HCT116 (cell line): Measurements from ENCODE around the gene MYOF. TPM values are rescaled to one million over a fixed set of nuclear protein-coding genes. Genes with fewer than 3 reads are reported as not detected.

ENCODE experiments used
- ATAC-seq: fragments of 200-7000 bp; cut with Tn5 transposase; 2 replicates; pipeline ENCODE4 v1.9.1; 2020; ENCODE audit warnings: mild to moderate bottlenecking, moderate library complexity
- BruUV-seq: library from RNA; stranded (reverse); fragments of 400-500 nt; replicated peaks from 2 replicates; lab custom pipeline; 2021; lab: Mats Ljungman, UMichigan
- CTCF ChIA-PET: fragments of 300-600 bp; sonication (Branson Sonifier 250); formaldehyde crosslinking; loops from one replicate; lab custom pipeline; 2021; ENCODE audit warnings: antibody characterized with exemption; lab: Charles Lee
- POLR2A ChIA-PET: fragments of 300-600, 350-600 bp; sonication (Branson Sonifier 250); formaldehyde crosslinking; loops from one replicate; lab custom pipeline; 2021; ENCODE audit warnings: antibody characterized with exemption; lab: Charles Lee
- RAD21 ChIA-PET, 2 experiments: fragments of 300-600 bp; sonication (Branson Sonifier 250); formaldehyde crosslinking; loops; one replicate each; lab custom pipeline; 2023; ENCODE audit warnings: low total read pairs in 2 of 2; ENCODE audit not compliant: uncharacterized antibody in 2 of 2, unreplicated experiment in 2 of 2, low non-redundant PET in 1 of 2; lab: Charles Lee
- DNase-seq: peaks from one replicate; pipeline ENCODE4 v3.0.0-alpha.2; 2010; ENCODE audit warnings: low read depth, low spot score
- H2AFZ ChIP-seq: fragments of 200-600 bp; shearing (Covaris generic), sonication (generic); 2 replicates; pipeline ENCODE4 v1.6.1; 2017; ENCODE audit warnings: low read depth, mixed run types, mixed read lengths, antibody characterized with exemption, low read length; ENCODE audit not compliant: poor library complexity, severe bottlenecking
- H3K27ac ChIP-seq: 2 replicates; pipeline ENCODE4 v1.5.1; 2012; ENCODE audit warnings: low read depth, low read length
- H3K27me3 ChIP-seq: fragments of 200-600 bp; sonication (generic); 2 replicates; pipeline ENCODE4 v1.6.1; 2016; ENCODE audit warnings: mixed run types, low read length, mixed read lengths; ENCODE audit not compliant: insufficient read depth
- H3K36me3 ChIP-seq, 2 experiments: fragments of 200-500 bp in 1 of 2; fragments of 200-600 bp in 1 of 2; sonication (Bioruptor generic) in 1 of 2; sonication (generic) in 1 of 2; 2 replicates each; pipeline versions ENCODE4 v1.5.1 to v1.6.1; 2014 to 2016; ENCODE audit warnings: low read length in 2 of 2, inconsistent platforms in 1 of 2, mixed read lengths in 1 of 2, mixed run types in 1 of 2; ENCODE audit not compliant: insufficient read depth in 2 of 2, control insufficient read depth in 1 of 2
- H3K4me1 ChIP-seq, 2 experiments: fragments of 200-600 bp in 1 of 2; sonication (generic) in 1 of 2; 2 replicates each; pipeline versions ENCODE4 v1.5.1 to v1.6.1; 2012 to 2017; ENCODE audit warnings: low read length in 2 of 2, inconsistent platforms in 1 of 2, mild to moderate bottlenecking in 1 of 2, mixed read lengths in 1 of 2, mixed run types in 1 of 2, moderate library complexity in 1 of 2; ENCODE audit not compliant: insufficient read depth in 2 of 2, control insufficient read depth in 1 of 2
- H3K4me2 ChIP-seq: fragments of 200-600 bp; sonication (generic); 2 replicates; pipeline ENCODE4 v1.6.1; 2017; ENCODE audit warnings: mixed run types, low read length, mixed read lengths
- H3K4me3 ChIP-seq, 2 experiments: fragments of 200-600 bp in 1 of 2; sonication (generic) in 1 of 2; replicated peaks in 1 of 2; 2 replicates each; pipeline ENCODE4 v1.5.1; 2011 to 2016; ENCODE audit warnings: low read length in 2 of 2, control low read depth in 1 of 2, low read depth in 1 of 2, mild to moderate bottlenecking in 1 of 2, mixed read lengths in 1 of 2, mixed run types in 1 of 2
- H3K79me2 ChIP-seq: fragments of 200-600 bp; sonication (generic); 2 replicates; pipeline ENCODE4 v1.6.1; 2017; ENCODE audit warnings: mild to moderate bottlenecking, mixed run types, low read length, moderate library complexity, mixed read lengths; ENCODE audit not compliant: insufficient read depth
- H3K9ac ChIP-seq: fragments of 200-600 bp; sonication (generic); 2 replicates; pipeline ENCODE4 v1.6.1; 2016; ENCODE audit warnings: low read length, mixed read lengths
- H3K9me2 ChIP-seq: fragments of 200-600 bp; sonication (generic), shearing (Covaris generic); 2 replicates; pipeline ENCODE4 v1.6.1; 2017; ENCODE audit warnings: mixed run types, mild to moderate bottlenecking, moderate library complexity; ENCODE audit not compliant: insufficient read depth
- H3K9me3 ChIP-seq, 2 experiments: fragments of 200-500 bp in 1 of 2; fragments of 200-600 bp in 1 of 2; sonication (Bioruptor generic) in 1 of 2; sonication (generic) in 1 of 2; 2 replicates each; pipeline ENCODE4 v1.6.1; 2014 to 2017; ENCODE audit warnings: low read length in 2 of 2, mixed read lengths in 2 of 2, inconsistent platforms in 1 of 2, low read depth in 1 of 2, mild to moderate bottlenecking in 1 of 2, mixed run types in 1 of 2, moderate library complexity in 1 of 2; ENCODE audit not compliant: control insufficient read depth in 1 of 2, insufficient read depth in 1 of 2
- H4K20me1 ChIP-seq: fragments of 200-600 bp; sonication (generic), shearing (Covaris generic); 2 replicates; pipeline ENCODE4 v1.6.1; 2017; ENCODE audit warnings: mixed run types, mild to moderate bottlenecking, moderate library complexity; ENCODE audit not compliant: insufficient read depth
- ATF3 ChIP-seq: IDR thresholded peaks from 2 replicates; pipeline ENCODE4 v1.6.1; 2012
- CTCF ChIP-seq, 3 experiments: fragments of 200-600 bp in 1 of 3; sonication (generic) in 1 of 3; IDR thresholded peaks in 2 of 3; conservative IDR thresholded peaks in 1 of 3; 2 replicates each; pipeline ENCODE4 v1.5.1; 2012 to 2017; ENCODE audit warnings: low read depth in 2 of 3, low read length in 2 of 3, antibody characterized with exemption in 1 of 3, borderline replicate concordance in 1 of 3, control low read depth in 1 of 3, mild to moderate bottlenecking in 1 of 3, mixed read lengths in 1 of 3, mixed run types in 1 of 3, moderate library complexity in 1 of 3; ENCODE audit not compliant: insufficient read depth in 1 of 3
- EGR1 ChIP-seq: IDR thresholded peaks from 2 replicates; pipeline ENCODE4 v1.6.1; 2012; ENCODE audit warnings: low read depth
- EZH2 ChIP-seq: fragments of 200-600 bp; sonication (generic); IDR thresholded peaks from 2 replicates; pipeline ENCODE4 v1.6.1; 2017; ENCODE audit warnings: antibody characterized with exemption, mixed run types
- EZH2phosphoT487 ChIP-seq: fragments of 200-600 bp; IDR thresholded peaks from 2 replicates; pipeline ENCODE4 v1.6.1; 2018; ENCODE audit warnings: antibody characterized with exemption, borderline replicate concordance
- FOSL1 ChIP-seq: IDR thresholded peaks from 2 replicates; pipeline ENCODE4 v1.6.1; 2012; ENCODE audit warnings: low read depth
- MAX ChIP-seq: IDR thresholded peaks from 2 replicates; pipeline ENCODE4 v1.6.1; 2012
- POLR2AphosphoS5 ChIP-seq: IDR thresholded peaks from 2 replicates; pipeline ENCODE4 v1.6.1; 2011; ENCODE audit warnings: mild to moderate bottlenecking, low read depth, low read length, moderate library complexity
- SP1 ChIP-seq: IDR thresholded peaks from 2 replicates; pipeline ENCODE4 v1.6.1; 2012; ENCODE audit warnings: low read depth
- SRF ChIP-seq: IDR thresholded peaks from 2 replicates; pipeline ENCODE4 v1.6.1; 2012; ENCODE audit warnings: low read depth
- TCF7L2 ChIP-seq: IDR thresholded peaks from 2 replicates; pipeline ENCODE4 v1.7.0; 2011; ENCODE audit warnings: borderline replicate concordance, inconsistent platforms; ENCODE audit not compliant: insufficient read depth, insufficient read length; ENCODE audit errors: extremely low read depth
- YY1 ChIP-seq: IDR thresholded peaks from 2 replicates; pipeline ENCODE4 v1.6.1; 2011; ENCODE audit warnings: low read length, low read depth, moderate library complexity, mild to moderate bottlenecking; ENCODE audit not compliant: insufficient replicate concordance; ENCODE audit errors: extremely low read depth
- ZFX ChIP-seq: fragments of 450-650 bp; IDR thresholded peaks from 2 replicates; pipeline ENCODE4 v1.6.1; 2017
- intact Hi-C: fragments of 100-400 bp; cut with micrococcal nuclease; formaldehyde crosslinking; loops from 2 replicates; pipeline ENCODE4 v1.10.0; 2022
- total RNA-seq: library from RNA; stranded (reverse); gene quantifications from one replicate; pipeline ENCODE4 v1.2.1, GENCODE V29; 2021; ENCODE audit not compliant: unreplicated experiment

The MYOF gene
- total RNA-seq, 1 experiment from 2014 or later = 250 TPM

- CTCF ChIA-PET = interaction anchor here (1.3 to 1.6 kb wide), 2 partner anchors 38 to 69 kb away, joined by 3 to 4 read pairs; no protein-coding TSS in a partner anchor
- intact Hi-C loops = no loop called here
Measured at GRCh38 chr10:93445097-93445960, 36.8 kb downstream of the MYOF start.

GRCh38 chr10:93443481-93443880 lies 38.7 kb downstream of the MYOF start:
- intact Hi-C loops = no loop called here
- H3K9me3 ChIP-seq = no peaks in the 10 kb centered on the region
- ATAC-seq (no peak), DNase-seq (no peak)
- ChIA-PET CTCF (interaction anchor here (1.0 kb wide), 1 partner anchor 39 kb away, joined by 3 read pairs; the partner anchor contains the start of gene MYOF), RAD21 (no interaction called here), POLR2A (interaction anchor here (1.2 kb wide), 1 partner anchor 27 kb away, joined by 3 read pairs; no protein-coding TSS in a partner anchor)
- H3K27ac ChIP-seq = peak overlapping the region; percentile 100
- H3K4me1 ChIP-seq = peaks cover 93 to 100% of the 10 kb centered on the region in 2 experiments
- H4K20me1 ChIP-seq = no peaks in the 10 kb centered on the region; the same call in 1 of the 2 replicates
- no TSS peak for BruUV-seq
- no peak overlapping the region for H3K4me3 ChIP-seq
- H3K9me2 ChIP-seq = no peaks in the 10 kb centered on the region
- no peaks in the 10 kb centered on the region for H3K27me3 ChIP-seq
- H3K36me3 ChIP-seq = peaks cover 0 to 29% of the 10 kb centered on the region in 2 experiments; a peak in 2 of 4 replicates
- peak overlapping the region; percentile 76 for H3K9ac ChIP-seq
- H2AFZ ChIP-seq = no peak overlapping the region
- peaks cover 100% of the 10 kb centered on the region for H3K79me2 ChIP-seq
- H3K4me2 ChIP-seq = peak overlapping the region; percentile 59; the same call in 1 of the 2 replicates
- TF ChIP-seq FOSL1 = no peak
- no peak for TF ChIP-seq ATF3
- TF ChIP-seq ZFX = no peak
- TF ChIP-seq TCF7L2 = no peak
- TF ChIP-seq YY1 = no peak
- TF ChIP-seq SP1 = no peak
- no peak for TF ChIP-seq CTCF (IDR thresholded peaks at IDR 0.05 in 2 of 3, conservative IDR thresholded peaks at IDR 0.05 in 1 of 3; ENCODE audit: borderline replicate concordance in 1 of 3, insufficient read depth in 1 of 3, low read depth in 2 of 3, low read length in 2 of 3)
- TF ChIP-seq POLR2AphosphoS5 = no peak
- TF ChIP-seq EGR1 = no peak
- TF ChIP-seq SRF = no peak
- TF ChIP-seq EZH2phosphoT487 = no peak
- no peak for TF ChIP-seq EZH2
- TF ChIP-seq MAX = no peak

More at GRCh38 chr10:93445097-93445960, 36.8 kb downstream of the MYOF start:
- Histone ChIP-seq H3K36me3 (peaks cover 0 to 39% of the 10 kb centered on the region in 2 experiments; a peak in 2 of 4 replicates), H3K4me1 (peaks cover 78 to 93% of the 10 kb centered on the region in 2 experiments), H3K79me2 (peaks cover 97% of the 10 kb centered on the region), H2AFZ (no peak overlapping the region)
- ATAC-seq = peak; percentile 81
- BruUV-seq = TSS peak; percentile 11
- peak; percentile 60 for TF ChIP-seq POLR2AphosphoS5
- TF ChIP-seq MAX = peak; percentile 52; the same call in 1 of the 2 replicates
- TF ChIP-seq SP1 = peak; percentile 36; the same call in 1 of the 2 replicates
- no peak for TF ChIP-seq FOSL1
- TF ChIP-seq, all 23 proteins: peak for 3
- H3K9me2 ChIP-seq = no peaks in the 10 kb centered on the region
- no peaks in the 10 kb centered on the region for H3K9me3 ChIP-seq
- RAD21 ChIA-PET = interaction anchor here in 1 of 2 experiments (1.4 kb wide), 1 partner anchor 8 kb away, joined by 3 read pairs; no protein-coding TSS in a partner anchor
- peak overlapping the region; percentile 100 for H3K27ac ChIP-seq
- H3K4me2 ChIP-seq = peak overlapping the region; percentile 52
- H3K4me3 ChIP-seq = no peak overlapping the region
- H3K27me3 ChIP-seq = no peaks in the 10 kb centered on the region
- POLR2A ChIA-PET = interaction anchor here (0.9 to 3.5 kb wide), 12 partner anchors 8 to 62 kb away, joined by 3 to 13 read pairs (median 6); partner anchors contain the start of gene MYOF
- H3K9ac ChIP-seq = peak overlapping the region; percentile 61
- DNase-seq = peak; percentile 84
- H4K20me1 ChIP-seq = no peaks in the 10 kb centered on the region; the same call in 1 of the 2 replicates
